ENCODE measurements around the gene ZNF219.

Gene ZNF219

DNA sequence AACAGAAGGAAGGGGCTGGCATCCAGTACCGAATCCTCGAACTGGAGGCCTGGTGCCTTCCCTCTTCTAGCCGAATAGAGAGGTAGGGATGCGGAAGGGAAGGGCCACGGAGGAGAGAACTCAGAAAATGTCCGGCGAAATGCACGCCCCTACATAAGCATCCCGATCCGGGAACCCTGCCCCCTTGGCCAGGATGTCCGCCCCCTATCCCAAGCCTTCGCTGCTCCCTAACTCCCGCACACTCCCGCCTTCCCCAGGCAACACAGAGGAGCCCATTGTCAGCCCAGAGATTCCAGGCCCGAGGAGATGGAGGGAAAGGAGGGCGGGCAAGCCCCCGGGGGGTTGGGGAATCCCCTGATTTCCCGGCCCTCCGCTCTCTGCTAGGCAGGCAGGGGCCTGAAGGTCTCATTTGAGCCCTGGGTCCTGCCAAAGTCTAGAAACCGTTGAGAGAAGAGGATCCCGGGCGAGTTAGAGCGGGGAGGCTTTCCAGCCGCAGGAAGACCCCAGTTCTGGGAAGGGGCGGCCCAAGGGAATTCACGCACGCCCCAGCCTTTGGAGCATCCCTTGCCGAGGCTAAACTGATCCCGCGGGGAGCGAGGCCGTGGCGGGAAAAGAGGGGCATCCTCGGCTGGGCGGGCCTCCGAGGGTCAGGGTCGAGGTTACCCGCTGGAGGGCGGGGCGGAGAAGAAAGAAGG, 28.9 kb downstream of the ZNF219 start:
- DNase-seq (ENCODE audit: low read depth, low spot score): peak; percentile 10

DNA sequence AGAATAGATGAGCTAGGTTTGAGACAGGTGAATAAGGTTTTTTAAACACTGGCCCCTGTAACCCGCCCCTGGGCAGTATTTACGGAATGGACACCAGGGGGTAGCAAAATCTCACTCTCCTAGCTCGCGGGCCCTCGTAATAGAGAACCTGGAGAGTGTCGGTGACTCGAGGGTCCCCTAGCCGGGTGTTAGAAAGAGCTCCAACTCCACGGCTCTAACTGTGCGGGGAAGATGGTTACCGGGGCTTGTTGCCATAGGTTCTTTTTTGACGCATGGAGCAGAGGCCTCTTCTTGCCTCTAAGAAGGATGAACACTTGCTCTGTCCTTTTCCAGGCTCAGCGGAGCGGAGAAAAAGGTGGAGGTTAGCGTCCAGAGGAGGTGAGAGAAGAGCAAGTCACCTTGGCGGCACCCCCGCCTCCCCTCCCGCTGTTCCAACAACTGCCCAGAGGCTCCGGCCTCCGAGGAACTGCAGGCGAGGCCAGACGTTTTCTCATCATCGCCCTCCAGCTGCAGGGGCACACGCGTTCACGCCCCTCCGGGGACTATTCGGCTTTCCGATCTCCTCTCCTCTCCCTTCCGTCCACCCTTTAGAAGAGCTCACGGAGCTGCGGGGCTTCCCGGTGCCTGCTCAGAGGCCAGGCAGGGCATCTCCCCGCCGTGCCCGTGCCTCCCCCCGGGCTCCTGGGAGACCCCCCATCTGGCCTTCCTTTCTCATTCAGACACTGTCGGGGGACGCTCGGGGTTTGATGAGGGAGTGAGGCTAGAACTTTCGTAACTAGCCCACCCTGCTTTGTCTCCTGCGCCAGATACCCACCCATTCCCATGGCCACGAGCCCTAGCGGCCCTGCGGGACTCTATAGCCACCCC, 29.7 kb downstream of the ZNF219 start:
- DNase-seq (ENCODE audit: low read depth, low spot score): peak; percentile 18

DNA sequence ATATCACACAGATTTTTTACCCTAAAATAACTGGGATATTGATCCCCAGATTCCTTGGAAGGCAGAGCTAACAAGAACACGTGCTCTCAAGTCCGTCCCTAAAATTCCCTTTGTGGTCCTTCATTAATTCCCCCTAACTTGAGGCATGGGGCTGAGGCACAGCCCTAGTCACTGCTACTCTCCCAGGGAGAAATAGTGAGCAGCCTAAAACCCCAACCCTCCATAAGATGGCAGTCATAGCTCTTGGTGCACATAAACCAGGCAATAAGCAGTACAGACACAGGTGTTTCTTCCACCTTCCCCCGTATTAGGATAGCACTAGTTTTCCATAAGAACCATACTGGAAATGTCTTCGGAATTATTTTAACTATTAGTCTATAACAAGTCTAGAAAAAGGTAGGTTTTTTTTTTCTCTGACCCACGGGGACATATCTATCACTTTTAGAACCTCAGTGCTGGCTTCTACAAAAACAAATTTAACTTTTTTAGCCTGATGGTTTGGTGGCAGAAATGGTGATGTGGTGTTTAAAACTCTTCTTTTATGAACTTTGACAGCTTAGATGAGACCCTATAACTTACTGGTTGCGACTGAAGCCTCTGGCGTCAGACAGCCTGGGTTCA, 31.5 kb downstream of the ZNF219 start:
- DNase-seq (ENCODE audit: low read depth, low spot score): no peak

DNA sequence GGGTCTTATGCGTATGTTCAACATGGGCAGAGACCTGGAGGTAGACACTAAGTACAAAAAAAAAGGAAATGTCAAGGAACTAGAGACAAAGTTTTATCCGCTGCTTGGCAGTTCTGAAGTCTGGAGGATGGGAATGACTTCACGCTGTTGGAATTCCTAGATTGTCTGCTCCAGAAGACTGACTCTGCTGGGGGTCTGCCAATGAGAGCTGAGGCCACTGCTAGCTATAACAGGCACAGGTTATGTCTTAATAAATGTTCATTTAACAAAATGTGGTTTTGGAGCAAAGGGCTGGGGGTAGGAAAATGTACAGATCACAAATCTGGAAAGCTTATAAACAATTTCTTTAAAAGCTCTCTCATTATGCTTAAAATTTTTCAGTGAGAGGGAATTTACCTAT, 35.0 kb downstream of the ZNF219 start:
- DNase-seq (ENCODE audit: low read depth, low spot score): no peak

DNA sequence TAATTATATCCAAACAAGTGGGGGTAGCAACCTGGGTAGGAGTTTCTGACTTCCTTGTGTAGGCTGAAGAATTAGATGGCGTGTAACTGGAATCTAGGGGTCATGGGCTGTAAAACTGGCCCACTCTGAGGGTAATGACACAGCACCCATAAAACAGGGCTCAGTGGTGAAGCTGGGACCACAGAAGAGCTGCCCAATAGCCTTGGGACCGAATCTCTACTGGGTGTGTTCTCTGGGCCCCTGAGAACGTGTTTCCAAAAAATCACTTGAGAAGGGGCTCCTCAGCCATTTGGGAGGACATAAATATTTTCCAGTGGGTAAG, 37.1 kb downstream of the ZNF219 start:
- no peak for DNase-seq (ENCODE audit: low read depth, low spot score)

DNA sequence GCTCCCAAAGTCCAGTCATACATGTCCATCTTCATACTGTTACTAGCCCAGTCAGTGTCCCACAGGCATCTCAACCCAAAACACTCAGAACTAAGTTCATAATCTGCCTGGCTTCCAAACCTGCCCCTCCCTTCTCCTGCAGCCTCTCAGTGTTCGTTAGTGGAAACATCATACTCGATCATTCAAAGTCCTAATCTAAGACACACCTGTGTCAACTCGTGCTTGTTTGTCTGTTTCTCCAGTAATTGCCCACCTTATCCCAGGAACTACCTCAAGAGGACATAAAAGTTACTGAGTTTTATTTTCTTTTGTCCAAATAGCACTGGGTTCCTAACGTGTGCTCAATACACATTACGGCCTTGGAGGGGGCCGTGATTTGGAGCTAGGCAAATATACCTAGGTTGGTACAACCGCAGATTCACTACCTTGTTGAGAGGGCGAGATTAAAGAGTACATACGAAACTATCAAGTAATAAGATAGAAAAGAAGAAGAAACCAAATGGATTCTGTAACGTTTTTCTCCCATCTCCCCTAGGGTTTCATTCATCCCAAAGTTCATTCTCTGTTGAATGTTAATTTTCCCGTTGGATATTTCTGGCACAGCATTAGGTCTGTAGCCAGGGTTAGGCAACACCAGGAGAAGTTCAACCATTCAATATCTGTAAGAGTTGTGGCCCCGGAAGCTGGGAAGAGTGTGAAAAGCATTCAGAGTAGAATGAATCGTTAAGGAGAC, 37.7 kb downstream of the ZNF219 start:
- DNase-seq (ENCODE audit: low read depth, low spot score): no peak

DNA sequence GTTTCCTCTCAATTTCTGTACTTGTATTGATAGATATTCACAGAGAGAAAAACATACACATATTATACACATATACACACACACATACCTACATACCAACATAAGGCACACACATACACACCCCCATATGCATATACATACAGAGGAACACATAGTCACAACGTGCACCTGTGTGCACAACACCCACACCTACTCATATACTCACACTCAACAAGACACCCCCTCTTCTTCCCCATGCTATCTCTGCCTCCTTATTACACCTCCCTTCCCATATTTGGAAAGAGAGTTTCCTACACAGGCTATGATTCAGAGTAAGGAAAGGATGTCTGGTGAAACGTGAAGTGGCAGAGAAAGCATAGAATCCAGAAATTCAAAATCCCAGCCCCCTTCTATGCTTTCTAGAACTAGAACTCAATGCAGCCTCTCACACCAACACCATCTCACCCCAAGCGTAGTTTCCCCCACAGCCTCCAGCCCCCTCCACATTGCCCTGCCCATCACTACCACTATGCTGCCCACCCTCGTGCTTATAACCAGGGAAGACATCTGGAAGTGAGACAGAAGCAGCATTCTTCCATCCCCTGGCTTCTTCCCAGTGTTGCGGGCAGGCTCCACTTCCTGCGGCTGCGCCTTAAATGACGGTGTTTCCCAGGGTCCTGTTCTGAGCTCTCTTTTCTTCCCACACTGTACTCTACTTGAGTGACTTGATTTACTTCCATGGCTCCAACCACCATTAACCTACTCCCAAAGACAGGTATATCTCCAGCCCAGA, 38.4 kb downstream of the ZNF219 start:
- no peak for DNase-seq (ENCODE audit: low read depth, low spot score)

DNA sequence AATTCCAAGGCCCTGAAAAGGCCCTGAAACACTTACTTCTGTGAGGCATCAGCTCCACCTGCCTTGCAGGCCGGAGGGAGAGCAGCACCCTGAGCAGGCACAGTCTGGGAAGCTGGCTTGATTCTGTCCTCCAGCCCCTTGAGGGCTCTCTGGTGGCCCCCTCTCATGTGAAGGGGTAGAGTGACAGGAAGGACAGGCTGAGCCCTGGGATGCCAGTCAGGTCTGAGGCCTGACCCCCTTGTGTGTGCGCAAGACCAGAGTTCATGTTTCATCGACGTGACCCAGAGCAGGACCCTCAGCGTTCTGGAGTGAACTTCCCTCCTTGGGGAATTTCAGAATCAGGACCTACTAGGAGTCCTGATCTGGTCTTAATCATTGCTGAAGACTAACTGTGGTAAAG, 39.6 kb downstream of the ZNF219 start:
- DNase-seq (ENCODE audit: low read depth, low spot score): no peak

DNA sequence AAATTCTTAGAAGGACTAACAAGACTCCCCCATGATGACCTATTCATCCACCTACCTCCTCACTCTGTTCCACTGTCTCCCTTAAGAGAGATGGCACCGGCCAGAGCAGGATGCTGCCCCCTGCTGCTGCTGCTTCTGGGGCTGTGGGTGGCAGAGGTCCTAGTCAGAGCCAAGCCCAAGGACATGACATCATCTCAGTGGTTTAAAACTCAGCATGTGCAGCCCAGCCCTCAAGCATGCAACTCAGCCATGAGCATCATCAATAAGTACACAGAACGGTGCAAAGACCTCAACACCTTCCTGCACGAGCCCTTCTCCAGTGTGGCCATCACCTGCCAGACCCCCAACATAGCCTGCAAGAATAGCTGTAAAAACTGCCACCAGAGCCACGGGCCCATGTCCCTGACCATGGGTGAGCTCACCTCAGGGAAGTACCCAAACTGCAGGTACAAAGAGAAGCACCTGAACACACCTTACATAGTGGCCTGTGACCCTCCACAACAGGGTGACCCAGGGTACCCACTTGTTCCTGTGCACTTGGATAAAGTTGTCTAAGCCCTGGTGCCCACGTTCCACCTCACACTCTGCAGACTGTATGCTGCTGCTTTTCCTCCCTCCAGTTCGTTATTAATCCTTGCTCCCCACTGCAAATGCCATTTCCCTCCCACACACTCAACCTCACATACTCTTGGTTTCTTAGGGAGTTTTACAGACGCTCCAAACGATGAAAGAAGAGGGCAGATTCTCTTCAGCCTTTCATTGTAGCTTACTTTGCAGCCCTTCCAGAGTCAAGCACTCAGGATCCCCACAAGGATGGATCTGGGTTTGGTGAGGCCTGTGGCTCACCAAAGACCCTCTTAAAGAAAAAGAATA, 40.4 kb downstream of the ZNF219 start, which contains the start of gene RNASE8:
Gene RNASE8, plus strand, starts transcription at position 20 of the 873 bp plus-strand sequence. Its CDS starts 71 bp downstream, at position 91.
- DNase-seq (ENCODE audit: low read depth, low spot score): no peak

DNA sequence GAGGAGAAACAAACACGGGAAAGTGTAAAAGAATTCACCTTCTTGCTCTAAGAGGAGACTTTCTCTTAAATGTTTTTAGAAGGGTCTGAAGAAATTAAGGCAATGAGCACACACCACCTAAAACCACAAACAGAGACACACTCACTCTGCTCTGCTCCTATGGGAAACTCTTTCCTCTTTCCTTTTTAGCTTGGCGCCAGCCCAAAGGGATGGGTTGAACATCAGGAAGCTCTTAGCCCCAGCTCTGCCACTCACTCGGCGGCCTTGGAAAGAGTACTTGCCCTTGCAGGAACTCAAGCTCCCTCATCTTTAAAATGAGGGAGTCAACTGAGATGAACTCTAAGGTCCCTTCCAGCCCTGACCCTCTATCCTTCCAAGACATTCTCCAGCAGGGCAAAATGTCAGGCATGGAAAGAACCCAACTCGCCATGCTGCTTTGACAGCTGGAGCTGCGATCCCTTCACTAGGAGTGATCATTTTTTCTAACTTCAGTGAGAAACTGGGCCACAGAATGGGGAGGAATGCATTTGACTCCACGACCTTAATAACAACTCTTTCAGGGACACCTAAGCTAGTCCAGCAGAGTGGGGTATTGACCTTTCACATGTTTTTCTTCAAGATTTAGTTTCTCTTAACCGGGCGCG, 41.8 kb downstream of the ZNF219 start:
- DNase-seq (ENCODE audit: low read depth, low spot score): no peak

DNA sequence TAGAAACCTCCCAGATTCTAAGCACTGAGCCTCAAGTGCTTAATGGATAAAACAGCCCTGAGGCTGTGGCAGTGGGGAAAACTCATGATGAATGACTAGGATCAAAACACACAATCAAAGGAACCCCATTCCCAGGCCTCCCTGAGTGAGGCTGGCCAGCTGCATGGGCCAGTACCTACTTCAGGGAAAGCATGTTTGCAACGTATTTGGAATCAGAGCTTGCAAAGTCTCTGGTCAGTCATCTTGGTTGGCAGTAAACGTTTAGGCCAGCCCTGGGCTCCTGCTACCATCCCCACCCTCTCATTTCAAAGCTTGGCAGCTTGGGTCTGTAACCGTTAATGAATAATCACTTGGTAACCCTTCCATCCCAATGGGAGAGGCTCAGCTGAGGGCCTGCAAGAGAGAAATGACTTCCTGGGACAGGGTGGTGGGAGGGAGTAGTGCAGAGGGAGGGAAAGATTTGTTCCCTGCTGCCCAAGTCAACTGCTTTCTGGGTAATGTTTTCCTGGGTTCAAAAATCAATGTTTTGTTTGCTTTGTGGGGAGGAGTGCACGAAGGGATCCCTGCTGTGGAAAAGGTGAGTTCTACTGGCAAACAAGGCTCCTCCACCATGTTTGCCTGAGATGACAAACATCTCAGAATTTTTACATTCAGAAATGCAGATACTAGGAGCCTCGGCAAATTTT, 42.9 kb downstream of the ZNF219 start:
- no peak for DNase-seq (ENCODE audit: low read depth, low spot score)

DNA sequence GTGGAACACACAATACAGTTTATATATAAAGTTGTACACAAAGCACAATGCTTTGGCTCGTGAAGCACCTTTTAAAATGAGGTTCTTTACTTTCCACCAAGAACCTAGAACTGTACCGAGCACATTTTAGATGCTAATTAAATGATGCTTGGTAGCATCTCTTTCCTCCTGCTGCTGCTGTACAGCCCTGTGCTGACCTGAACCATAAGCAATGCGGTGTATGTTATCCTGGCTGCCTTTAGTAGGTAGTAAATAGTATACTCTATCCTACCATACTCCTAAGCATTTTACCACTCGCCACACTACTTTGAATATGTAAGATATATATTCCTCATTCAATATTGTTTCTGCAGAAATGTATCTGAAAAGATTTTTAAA, 43.7 kb downstream of the ZNF219 start:
- no peak for DNase-seq (ENCODE audit: low read depth, low spot score)

DNA sequence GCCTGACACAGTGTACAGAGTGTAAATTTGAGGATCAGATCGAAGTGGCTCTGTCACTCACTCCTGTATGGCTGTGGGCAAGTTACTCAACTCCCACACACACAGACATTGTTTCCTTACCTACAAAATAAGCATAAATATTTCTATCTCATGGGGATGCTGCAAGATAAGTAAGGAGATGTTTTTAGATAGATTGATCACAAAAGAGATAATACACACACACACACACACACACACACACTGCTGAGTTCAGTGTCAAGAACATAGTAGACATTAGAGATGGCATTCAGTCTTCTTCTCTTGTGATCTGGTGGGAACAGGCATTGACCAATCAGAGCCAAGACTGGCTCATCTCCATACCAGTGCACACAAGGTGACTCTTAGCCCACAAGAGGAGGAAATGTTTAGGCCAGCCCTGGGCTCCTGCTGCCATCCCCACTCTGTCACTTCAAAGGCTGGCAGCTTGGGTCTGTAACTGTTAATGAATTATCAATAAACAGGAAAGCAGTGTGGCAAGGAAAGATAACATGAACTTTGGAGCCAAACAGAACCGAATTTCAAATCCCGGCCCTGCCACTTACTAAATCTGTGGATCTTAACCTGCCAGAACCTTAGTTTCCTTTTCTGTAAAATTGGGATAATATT, 44.2 kb downstream of the ZNF219 start:
- no peak for DNase-seq (ENCODE audit: low read depth, low spot score)

DNA sequence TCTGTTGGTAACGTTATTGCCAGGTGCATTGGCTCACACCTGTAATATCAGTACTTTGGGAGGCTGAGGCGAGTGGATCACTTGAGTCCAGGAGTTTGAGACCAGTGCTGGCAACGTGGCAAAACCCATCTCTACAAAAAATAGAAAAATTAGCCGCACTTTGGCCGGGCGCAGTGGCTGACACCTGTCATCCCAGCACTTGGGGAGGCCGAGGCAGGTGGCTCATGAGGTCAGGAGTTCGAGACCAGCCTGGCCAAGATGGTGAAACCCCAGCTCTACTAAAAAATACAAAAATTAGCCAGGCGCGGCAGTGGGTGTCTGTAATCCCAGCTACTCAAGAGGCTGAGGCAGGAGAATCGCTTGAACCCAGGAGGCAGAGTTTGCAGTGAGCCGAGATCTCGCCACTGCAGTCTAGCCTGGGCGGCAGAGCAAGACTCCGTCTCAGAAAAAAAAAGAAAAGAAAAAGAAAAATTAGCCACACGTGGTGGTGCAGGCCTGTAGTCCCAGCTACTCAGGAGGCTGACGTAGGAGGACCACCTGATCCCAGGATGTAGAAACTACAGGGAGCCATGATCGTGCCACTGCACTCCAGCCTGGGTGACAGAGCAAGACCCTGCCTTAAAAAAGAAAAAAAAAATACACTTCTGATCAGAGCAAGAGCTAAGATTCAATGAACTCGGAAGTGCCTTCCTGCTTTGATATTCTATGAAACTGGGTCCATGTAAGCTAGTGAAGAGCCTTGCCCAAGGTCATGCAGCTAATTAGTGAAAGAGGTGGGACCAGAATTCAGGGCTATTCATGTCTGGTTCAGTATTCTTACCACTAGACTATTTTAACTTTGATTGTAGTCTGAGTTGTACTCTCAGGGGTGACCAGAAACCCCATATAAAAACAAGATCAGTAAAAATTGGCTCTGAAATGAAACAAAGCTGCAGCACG, 45.0 kb downstream of the ZNF219 start:
- no peak for DNase-seq (ENCODE audit: low read depth, low spot score)

DNA sequence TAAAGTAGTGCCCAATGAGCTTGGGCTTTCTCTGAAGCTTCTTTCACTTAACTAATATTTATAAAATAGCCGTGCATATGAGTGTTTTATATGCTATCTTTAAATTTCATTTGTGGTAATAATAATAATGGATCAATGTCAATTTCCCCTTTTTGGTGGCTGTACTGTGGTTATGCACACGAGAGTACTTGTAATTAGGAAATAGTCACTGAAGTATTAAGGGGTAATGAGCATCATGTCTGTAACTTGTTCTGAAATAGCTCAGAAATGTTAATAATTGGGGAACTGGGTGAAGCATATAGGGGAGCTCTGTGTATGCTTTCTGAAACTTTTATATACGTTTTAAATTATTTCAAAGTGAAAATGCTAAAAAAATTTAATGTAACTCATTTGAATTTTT, 47.9 kb downstream of the ZNF219 start:
- DNase-seq (ENCODE audit: low read depth, low spot score): no peak

DNA sequence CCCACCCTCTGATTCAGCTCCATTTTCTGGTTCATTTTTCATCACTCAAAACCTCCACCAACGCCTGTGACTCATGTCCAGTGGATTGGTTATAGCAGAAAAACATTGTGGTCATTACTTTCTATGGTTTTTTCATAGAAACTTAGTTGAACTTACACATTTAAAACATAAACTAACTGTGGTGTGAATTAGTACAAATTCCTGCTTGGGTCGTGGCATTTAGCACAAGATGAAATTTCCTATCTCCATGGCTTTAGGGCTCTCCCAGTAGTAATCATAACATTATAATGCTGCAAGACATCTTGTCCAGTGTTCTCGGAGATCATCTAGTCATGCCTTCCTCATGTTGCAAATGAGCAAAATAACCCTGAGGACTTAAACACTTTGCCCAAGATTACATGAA, 49.2 kb downstream of the ZNF219 start:
- DNase-seq (ENCODE audit: low read depth, low spot score): no peak

DNA sequence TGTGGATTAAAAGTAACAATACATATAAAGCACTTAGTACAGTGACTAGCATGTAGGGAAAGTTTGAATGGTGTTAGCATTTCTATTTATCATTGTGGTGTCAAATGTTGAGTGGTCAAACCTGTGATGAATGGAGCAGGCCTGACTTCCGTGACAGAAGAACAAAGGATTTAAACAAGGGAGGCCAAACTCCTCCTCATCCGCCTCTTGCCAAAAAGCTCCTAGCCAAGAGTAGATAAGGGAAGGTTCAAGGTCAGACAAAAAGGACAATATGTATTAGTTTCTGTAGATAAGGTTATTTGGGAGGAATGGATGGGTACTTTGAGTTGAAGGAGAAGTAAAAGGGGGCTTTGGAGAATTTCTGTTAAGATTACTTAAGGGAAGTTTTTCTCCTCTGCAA, 49.8 kb downstream of the ZNF219 start:
- DNase-seq (ENCODE audit: low read depth, low spot score): no peak

DNA sequence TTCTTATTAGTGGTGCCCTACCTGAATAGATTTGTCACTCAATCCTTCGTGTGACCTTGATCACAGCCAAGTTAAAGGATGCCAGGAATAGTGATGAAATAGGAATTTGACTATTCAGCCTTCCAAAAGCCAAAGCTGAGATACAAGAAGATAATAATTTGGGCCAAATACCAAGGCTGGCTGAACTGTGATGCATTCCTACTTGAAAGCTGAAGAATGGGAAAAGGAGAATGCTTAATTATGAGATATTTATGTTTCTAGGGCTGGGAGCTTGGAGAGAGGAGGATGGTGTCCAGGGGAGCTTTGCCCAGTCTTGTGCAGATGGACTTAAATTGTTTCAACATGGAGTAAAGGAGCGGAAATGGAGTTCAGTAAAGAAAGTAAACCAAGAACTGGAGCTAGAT, 51.1 kb downstream of the ZNF219 start:
- DNase-seq (ENCODE audit: low read depth, low spot score): no peak

Measured in smooth muscle cell of the brain vasculature (primary cell).